Measurements from ENCODE around the gene NUDT17.
A peak's percentile ranks its signal among the peaks of the same experiment; 100 is the strongest.

NUDT17 gene

DNA sequence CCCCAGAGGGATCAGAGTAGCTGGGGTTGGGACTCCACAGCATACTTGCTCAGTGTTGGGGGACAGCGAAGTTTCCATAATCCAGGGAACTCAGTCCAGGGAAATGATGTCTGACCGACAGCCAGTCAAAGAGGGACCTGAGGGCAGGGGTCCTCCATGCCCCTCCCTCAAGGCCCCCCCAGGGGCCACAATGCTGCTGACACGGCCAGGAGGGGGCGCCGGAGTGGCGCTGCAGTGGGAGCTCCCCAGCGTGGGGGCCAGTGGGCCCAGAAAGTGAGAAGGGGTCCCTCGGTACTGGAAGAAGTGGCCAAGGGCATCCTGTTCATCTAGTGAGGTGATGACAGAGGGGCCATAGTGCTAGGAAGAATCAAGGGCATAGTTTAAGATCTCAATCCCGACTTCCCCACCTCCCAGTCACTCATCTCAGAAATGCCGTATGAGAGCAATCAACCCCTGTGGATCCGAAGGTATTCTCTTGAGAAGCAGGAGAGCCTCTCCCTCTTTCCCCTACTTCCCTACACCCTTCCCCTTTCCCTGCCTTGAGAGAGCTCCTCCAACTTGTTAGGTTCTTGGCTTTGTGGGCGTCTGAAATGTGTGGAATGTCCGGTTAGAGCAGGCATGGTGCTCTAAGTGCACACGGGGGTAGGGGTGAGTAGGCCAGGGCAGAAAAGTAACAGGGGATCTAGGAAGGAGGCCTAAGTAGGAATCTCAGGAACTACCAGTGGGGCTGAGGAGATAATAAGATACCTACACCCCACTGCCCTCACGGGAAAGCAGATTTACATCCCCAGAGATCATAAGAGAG lies 4.1 kb downstream of the NUDT17 start:
- no peak for DNase-seq

DNA sequence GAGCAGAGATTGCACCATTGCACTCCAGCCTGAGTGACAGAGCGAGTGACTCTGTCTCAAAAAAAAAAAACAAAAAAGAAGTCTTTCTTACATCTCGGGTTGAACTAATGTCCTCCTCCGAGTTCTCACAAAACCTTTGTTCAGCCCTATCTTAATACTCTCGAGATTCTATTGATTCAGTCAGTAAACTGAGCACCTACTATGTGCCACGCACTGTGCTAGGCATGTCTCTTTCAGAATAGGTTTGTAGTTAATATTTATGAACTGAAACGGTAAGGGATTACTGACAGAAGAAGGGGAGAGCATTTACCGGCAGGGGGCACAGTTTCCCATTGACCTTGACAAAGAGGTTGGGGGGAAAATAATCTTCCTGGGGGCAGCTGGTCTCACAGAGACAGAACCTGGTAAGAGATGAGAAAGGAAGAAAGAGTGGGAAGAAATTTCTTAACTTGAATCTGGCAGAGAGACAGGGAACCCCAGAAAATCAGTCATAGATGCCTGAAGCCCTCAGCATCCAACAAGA lies 10.1 kb downstream of the NUDT17 start:
- no peak for DNase-seq

DNA sequence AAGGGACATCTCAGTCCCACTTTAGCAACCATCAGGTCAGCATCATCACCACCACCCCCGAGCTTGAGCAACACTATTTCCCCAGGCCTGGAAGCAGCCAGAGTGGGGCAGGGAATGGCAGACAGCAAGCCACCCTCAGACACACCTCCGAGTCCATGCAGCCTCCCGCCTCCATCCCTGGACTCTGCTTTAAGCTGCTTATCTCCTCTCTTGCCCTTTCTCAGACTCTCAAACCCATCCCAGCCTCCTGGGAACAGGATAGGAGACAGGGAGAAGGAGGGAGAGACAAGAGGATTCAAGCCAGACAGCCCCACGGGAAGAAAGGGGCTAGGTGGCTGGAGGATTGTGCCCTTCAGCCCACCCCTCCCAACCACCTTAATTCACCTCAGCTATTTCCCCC lies 11.7 kb downstream of the NUDT17 start:
- DNase-seq, result no peak

DNA sequence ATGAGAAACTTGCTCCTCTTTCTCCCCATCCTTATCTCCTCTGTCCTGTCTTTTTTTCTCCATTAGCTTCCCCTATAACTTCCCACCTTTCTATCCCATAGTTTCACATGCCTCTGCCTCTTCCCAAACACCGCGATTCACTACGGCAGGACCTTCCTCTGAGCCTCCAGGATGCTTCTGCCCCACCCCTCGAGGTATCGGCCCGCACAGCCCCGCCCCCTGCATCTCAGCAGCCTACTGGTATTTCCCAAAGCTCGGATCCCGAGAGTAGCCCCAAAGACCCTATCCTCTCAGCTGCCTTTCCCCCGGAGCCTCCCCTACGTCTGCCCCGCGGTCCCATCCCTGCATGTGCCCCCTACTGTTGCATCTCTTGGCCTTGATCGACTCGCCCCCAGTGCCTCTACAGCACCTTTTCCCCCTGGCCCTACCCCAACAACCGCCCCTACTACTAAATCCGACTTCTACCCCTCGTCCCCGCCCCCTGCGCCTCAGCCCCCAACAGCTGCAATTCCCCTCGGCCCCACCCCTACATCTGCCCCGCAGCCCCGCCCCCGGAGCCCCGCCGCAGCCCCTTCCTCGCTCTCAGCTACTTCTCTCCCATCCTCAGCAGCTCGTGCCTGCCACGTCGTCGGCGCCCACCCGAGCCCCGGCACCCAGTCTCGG lies 12.9 kb downstream of the NUDT17 start:
- peak in 1 of 2 donors; percentile 63 for DNase-seq

DNA sequence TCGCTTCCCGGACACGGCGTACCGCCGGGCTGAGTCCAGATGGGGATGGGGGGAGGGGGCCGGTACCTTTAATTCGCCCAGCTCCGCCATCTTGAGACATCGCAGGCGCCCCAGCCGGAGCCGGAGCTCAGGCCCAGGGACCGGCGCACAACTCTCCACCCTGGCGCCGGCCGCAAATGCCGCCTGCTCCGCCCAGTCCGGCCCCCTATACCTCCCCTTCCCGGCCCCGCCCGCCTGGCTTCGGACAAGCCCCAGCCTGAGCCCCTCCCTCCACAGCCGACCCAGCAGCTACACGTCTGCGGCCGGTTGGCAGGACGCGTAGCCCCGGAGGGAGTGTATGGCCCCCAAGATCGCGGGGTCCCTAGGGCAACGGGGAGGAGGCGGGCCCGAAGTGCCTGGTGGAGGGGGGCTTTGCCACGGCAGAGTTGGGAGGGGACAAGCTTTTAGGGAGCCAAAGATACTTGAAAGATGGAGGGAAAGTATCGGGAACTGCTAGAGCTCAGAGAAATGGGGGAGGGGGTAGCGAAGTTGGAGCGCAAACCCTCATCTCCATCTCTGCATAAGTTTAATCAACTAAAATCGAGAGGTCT lies 13.6 kb downstream of the NUDT17 start, which contains the start of gene PIAS3:
TSS of gene PIAS3 (minus strand) at position 181 of the 590 bp plus-strand sequence. CDS start at position 90, 91 bp downstream.
- peak; percentile 68 to 72 for DNase-seq

DNA sequence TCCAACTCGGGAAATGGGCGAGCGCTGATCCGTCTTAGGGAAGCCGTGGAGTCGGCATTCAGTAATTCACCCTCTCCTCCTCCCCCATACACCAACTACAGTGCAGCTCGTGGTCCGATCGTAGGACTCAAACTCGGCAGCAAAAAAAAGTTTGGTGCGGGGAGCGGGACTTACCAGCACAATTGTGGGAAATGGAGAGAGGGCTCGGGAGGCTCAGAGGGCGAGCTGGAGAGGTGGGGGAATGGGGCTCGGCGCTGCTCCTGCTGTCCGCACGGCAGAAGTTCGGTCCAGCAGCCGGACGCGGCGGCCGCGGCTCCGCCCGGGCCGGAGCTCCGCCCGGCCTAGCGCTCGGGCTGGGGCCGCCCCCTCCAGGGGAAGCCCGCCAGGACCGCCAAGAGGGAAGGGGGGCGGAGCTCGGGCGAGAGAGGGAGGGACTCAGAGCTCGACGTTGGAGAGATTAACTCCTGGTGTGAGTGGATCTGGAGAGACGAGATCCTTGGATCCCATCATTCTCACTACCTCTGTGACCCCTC lies 14.1 kb downstream of the NUDT17 start:
- peak; percentile 46 to 60 for DNase-seq

DNA sequence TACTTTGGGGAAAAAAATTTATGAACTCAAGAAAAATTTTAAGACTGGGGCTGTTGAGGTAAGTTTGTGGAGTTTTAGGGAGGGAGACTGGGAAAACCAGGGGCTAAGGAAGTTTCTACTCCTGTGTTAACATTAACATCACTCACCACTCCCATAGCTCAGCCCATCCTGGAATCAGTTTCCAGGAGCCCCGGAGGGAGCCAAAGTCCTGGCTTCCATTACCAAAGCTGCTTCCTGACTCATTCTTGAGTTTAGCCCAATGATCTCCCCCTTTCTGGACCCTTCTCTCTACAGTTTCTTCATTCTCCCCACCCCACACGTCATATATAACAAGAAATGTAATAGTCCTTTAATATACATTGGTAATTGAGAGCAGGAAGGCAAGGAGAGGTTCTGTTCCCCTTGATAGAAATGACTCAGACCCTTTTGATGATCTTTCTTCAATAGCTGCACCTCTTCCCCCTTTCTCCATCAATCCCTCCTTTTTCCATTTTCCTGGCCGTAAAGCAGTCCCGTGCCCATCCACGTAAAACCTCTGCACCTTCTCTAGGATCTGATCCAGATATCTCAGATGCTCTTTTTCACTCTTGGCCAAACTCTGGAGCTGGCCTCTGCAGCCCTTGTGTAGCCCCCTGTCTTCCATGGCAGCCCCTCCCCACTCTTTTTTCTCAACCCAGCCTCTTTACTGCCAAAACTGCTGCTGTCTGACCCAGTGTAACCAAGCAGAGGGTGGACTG lies 18.0 kb downstream of the NUDT17 start:
- DNase-seq, result no peak

DNA sequence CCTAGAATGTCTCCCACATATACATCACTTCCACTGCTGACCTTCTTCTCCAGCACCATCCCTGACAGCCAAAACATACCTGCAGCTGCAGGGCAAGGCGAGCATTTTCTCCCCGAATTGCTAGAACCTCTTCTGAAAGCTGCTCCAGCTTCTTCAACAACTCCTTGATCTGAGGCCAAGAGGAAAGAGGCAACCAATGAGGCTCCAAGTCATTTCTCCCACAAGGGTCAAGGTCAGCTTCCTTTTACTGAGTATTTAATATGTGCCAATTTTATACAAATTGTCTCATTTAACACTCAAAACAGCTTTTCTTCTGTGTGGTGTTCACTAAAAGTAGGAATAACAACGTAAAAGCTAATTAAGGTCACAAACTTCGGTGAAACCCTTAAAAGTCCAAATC lies 22.8 kb downstream of the NUDT17 start:
- DNase-seq, result no peak

DNA sequence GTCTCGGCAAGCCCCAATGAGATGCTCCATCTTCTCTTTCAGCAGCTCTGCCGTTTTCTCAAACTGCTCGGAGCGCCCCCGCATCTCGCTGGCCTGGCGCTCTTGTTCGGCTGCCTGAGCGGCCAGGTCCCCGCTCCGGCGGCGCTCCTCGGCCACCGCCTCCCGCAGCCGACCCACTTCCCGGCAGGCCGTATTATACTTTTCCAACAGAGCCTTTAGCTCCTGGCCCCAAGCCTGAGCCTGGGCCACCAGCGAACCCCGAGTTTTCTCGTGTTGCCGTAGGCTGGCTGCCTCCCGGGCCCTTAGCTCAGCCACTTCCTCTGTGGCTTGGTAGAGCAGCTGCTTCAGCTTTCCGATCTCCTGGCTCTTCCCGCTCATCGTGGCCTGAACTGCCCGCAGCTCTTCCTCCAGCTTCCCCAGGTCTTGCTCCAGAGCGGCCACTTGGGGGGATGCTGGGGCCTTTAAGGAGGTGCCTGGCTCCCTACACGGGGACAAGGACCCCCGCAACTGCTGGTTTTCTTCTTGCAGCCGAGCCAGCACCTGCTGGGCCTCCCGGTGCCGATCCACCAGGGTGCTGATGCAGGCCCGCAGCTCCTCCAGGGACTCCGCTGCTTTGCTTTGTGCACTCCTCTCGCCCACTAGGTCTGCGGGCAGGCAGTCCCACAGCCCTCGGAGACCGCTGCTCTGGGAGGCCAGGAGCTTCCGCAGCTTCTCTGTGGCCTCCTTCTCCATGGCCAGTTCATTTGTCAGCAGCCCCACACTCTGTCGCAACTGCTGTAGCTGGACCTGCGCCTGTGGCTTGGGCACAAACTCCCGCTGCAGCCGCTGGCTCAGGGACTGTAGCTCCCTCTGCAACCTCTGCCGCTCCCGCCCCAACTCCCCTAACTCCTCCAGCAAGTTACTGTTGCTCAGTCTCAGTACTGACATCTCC lies 26.8 kb downstream of the NUDT17 start:
- peak; percentile 42 to 61 for DNase-seq

DNA sequence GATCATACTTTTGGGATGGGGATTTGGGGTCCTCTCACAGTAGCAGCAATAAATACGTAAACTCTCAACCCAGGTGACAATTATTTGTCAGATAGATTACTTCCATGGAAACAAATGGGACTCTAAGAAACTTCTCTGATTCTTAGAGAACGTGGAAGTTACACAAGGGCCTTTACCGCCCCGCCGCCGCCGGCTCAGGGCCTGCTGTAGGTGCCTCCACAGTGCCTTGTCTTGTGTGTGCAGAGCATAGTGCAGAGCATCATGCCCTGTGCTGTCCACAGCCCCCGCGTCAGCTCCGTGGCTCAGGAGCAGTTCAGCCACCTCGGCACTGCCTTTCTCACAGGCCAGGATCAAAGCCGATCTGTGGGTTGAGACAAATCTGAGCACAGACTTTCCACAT lies 29.2 kb downstream of the NUDT17 start:
- no peak for DNase-seq

DNA sequence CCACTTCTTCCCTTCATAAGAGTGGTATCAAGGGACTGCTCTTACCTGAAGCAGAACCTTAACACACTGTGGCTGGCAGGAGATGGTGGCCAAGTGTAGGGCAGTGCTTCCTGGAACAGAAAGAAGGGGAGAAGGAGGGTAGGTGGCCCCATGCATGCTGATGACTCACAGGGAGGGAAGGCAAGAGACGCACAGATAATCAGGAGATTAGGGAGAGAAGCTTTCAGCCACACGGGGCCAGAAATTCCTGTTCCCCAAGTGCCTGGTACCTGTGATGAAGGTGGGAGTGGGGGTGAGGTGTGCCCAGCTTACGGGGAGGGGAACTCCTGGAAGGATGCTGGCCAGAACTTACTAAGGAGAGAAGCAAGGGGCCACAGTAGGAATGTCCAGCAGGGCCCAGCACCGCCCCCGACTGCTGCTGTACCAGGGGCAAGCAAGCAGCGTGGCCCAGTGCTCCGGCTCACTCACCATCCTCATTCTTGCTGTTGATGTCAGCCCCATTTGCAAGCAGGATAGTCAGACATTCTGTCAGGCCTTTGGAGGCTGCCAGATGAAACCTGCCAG lies 32.6 kb downstream of the NUDT17 start:
- DNase-seq, result no peak

DNA sequence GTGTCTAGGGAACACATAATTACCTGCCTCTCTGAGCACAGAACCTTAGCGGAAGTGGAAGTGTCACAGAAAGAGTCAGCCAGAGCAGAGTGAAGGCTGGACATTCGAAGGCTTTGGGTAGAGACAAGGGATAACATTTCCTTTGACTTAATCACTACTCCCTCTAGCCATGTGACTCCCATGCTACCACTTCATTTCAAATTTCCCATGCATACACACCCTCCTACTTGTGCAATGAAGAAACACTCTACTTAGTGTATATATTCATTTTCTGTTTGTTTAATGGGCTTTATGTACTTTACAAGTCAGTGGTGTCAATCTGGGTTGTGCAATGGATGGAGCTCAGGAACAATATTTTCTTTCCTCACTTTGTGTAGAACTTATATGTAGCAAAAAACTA lies 33.3 kb downstream of the NUDT17 start:
- DNase-seq, result no peak

DNA sequence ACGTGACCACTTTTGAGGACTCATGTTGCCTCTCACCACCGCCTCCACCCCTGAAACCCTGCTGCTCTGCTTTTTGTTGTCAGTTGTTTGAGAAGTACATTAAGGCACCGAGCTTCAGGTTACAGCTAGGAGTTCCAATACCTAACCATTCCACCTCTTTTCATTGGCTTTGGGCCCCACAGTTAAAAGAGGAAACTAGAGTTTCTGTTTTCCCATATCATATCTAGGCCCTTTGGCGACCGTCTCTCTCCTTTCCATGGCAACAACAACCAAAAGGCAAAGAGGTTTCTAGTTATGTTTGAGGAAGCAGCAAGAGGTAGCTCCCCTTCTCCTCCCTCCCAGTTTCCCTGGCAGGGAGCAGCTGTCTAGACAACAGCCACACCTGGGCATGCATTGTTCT lies 34.3 kb downstream of the NUDT17 start:
- DNase-seq, result peak in 1 of 2 donors; percentile 22

DNA sequence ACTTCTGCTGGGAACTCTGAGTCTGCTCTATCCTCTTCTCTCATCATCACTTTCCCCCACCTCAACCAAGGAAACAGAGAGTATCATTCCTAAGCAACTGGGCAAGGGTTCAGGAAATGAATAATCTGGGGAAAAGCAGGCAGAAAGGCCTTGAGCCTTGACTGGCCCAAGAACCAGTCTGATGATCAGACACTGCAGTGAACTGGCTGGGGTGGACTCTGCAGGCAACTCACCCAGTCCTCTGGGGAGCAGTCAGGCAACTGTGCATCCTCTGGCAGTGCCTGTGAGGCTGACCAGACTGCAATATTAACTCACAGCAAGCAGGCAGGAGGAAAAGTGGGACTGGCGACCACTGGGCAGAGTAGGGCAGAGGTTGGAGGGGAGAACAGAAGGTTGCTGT lies 39.2 kb downstream of the NUDT17 start:
- no peak for DNase-seq

DNA sequence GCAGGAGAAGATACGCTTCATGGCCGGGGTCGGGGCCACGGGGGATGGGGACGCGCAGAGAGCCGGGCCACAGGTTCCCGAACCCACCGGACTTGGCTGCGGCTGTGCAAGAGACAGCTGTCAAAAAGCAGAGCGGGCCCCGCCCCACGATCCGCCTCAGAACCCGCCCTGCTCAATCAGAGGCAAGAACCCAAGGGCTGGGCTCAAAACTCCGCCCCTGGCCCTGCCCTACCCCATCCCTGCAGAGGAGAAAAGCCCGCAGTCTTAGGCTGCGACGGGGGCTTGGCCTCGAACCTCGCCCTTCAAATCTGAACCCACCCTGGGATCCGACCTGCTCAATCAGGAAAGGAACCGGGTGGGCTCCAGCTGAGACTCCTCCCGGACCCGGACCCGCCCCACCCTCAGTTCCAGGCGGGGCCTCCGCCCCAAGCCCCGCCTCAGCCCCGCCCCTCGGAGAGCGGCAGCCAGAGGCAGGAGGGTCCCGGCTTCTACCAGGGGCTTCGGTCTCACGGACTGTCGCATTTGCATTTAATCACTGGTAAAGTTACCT lies 40.4 kb downstream of the NUDT17 start, which contains the start of gene ANKRD35:
TSS of gene ANKRD35 (minus strand) at position 129 of the 550 bp plus-strand sequence. CDS start at position 21, 108 bp downstream.
- peak; percentile 55 to 67 for DNase-seq

DNA sequence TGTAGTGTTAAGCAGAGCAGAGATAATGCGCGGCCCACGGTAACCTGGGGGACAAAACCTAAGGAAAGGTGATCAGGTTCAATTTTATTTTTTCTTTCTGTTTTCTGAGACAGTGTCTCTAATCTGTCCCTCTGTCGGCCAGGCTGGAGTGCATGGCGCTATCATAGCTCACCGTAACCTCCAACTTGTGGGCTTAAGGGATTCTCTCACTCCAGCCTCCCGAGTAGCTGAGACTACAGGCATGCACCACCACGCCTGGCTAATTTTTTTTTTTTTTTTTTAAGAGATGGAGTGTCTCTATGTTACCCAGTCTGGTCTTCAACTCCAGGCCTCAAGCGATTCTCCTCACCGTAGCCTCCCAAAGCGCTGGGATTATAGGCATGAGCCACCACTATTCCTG lies 41.0 kb downstream of the NUDT17 start:
- DNase-seq, result no peak

DNA sequence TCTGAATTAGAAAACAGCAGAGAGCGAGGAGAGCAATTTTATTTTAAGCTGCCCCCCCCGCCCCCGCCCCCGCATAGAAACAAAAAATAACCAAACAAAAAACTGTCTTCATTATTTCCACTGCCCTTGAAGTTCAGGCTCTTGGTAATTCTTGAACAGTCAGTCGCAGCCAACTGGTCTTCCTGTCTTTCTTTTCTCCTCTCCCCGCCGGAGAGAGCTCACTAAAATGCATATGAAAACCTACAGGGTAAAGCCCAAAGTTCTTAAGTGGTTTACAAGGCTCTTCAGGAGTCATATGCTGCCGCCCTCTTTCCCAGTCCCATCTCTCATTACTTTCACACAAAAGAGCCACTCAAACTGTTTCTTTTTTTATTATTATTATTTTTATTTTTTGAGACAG lies 41.4 kb downstream of the NUDT17 start:
- no peak for DNase-seq

DNA sequence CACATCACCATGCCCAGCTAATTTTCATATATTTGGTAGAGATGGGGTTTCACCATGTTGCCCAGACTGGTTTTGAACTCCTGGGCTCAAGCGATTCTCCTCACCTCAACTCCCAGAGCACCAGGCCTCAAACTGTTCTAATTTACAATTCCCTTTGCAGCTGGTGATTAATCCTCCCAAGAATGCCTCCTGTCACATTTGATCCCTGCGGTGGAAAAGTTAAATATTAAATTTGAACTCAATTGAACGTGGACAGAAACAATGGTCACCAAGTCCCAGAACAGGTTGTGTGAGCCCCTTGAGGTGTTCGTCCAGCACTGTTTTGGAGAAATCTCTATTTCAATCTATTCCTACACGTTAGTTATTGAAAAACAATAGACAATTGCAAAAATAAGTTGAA lies 42.2 kb downstream of the NUDT17 start:
- no peak for DNase-seq

DNA sequence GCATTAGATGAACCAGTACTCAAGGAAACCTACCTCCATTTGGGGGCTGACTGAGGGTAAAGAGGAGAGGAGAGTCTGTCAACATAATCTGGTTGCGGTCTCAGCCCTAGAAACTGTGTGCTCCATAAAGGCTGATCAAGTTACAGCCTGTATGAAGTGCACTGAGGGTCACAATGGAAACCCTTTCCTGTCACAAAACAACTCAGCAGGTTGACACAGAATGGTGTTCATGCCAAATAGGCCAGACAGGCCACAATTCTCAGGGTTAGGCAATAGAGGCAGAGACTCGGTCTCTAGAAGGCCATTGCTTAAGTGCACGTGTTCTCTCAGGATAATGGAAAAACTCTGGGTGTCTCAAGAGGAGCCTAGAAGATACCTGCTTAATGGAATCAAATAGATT lies 44.3 kb downstream of the NUDT17 start:
- DNase-seq, result no peak

DNA sequence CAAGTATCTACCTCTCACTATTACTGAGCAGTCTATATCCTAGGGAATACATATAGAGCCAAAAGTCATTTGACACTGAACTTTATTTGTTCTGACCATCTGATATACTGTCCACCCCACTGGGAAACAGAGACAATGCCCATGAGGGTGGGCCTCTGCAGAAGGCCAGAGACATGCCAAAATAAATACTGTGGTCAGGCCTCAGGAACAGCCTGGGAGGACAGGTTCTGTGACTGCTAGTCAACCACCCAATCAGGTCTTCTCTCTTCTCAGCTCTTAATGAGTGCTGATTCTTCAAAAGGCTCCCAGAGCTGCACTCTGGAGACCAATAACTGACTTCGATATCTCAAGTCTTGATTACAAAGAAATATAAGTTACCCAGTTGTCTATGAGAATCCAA lies 45.7 kb downstream of the NUDT17 start:
- no peak for DNase-seq

All from bone marrow (tissue), 2 donors.